OCI-LY1 (cell line): ENCODE measurements around the gene MYOM1.
"Not testable (repeated sequence)": the region's sequence is repeated elsewhere in the genome, so short reads cannot be mapped to it uniquely, and the experiment has no call there.

ENCODE experiments used
- H2AFZ ChIP-seq: fragments of 200-600 bp; sonication (generic), shearing (Covaris generic); 2 replicates; pipeline ENCODE4 v1.6.0; 2014; ENCODE audit warnings: antibody characterized with exemption, mild to moderate bottlenecking, low read length
- H3F3A ChIP-seq: fragments of 200-600 bp; sonication (generic), shearing (Covaris generic); 2 replicates; pipeline ENCODE4 v1.6.0; 2014; ENCODE audit warnings: mild to moderate bottlenecking, antibody characterized with exemption, low read length, moderate library complexity; ENCODE audit not compliant: insufficient read depth
- H3K27ac ChIP-seq: fragments of 200-600 bp; sonication (generic); 2 replicates; pipeline ENCODE4 v1.5.1; 2014; ENCODE audit warnings: low read length, mixed run types, mild to moderate bottlenecking, low read depth; ENCODE audit not compliant: poor library complexity, severe bottlenecking
- H3K27me3 ChIP-seq: fragments of 200-600 bp; sonication (generic); 2 replicates; pipeline ENCODE4 v1.6.0; 2014; ENCODE audit warnings: antibody characterized with exemption, mild to moderate bottlenecking, low read length, moderate library complexity; ENCODE audit not compliant: insufficient read depth
- H3K36me3 ChIP-seq: fragments of 200-600 bp; sonication (generic); 2 replicates; pipeline ENCODE4 v1.6.1; 2014; ENCODE audit warnings: mild to moderate bottlenecking, antibody characterized with exemption, low read length, moderate library complexity, mixed read lengths; ENCODE audit not compliant: insufficient read depth
- H3K4me1 ChIP-seq: fragments of 200-600 bp; sonication (generic); 2 replicates; pipeline ENCODE4 v1.5.1; 2014; ENCODE audit warnings: mild to moderate bottlenecking, low read length, moderate library complexity; ENCODE audit not compliant: insufficient read depth, severe bottlenecking
- H3K4me2 ChIP-seq: fragments of 200-600 bp; sonication (generic), shearing (Covaris generic); 2 replicates; pipeline ENCODE4 v1.6.1; 2014; ENCODE audit warnings: low read length
- H3K4me3 ChIP-seq: fragments of 200-600 bp; sonication (generic); 2 replicates; pipeline ENCODE4 v1.5.1; 2014; ENCODE audit warnings: low read length, low read depth, mild to moderate bottlenecking, mixed read lengths; ENCODE audit not compliant: poor library complexity, severe bottlenecking
- H3K79me2 ChIP-seq: fragments of 200-600 bp; shearing (Covaris generic); 2 replicates; pipeline ENCODE4 v1.6.1; 2016; ENCODE audit warnings: mixed run types, low read length, mixed read lengths; ENCODE audit not compliant: insufficient read depth
- H3K9ac ChIP-seq: fragments of 200-600 bp; sonication (generic), shearing (Covaris generic); 2 replicates; pipeline ENCODE4 v1.6.1; 2014; ENCODE audit warnings: mild to moderate bottlenecking, low read length, mixed read lengths
- H3K9me2 ChIP-seq: fragments of 200-600 bp; sonication (generic), shearing (Covaris generic); 2 replicates; pipeline ENCODE4 v1.6.1; 2014; ENCODE audit warnings: low read depth, mild to moderate bottlenecking, low read length, mixed read lengths
- H3K9me3 ChIP-seq: fragments of 200-600 bp; shearing (Covaris generic); 2 replicates; pipeline ENCODE4 v1.6.1; 2014; ENCODE audit warnings: low read length, mixed read lengths
- H4K20me1 ChIP-seq: fragments of 200-600 bp; sonication (generic), shearing (Covaris generic); 2 replicates; pipeline ENCODE4 v1.6.0; 2016; ENCODE audit warnings: mild to moderate bottlenecking, low read length; ENCODE audit not compliant: insufficient read depth
- EZH2 ChIP-seq: fragments of 200-600 bp; sonication (generic), shearing (Covaris generic); IDR thresholded peaks from 2 replicates; pipeline ENCODE4 v1.8.0; 2017; ENCODE audit warnings: borderline replicate concordance, mixed run types, mild to moderate bottlenecking, antibody characterized with exemption, low read length, moderate library complexity, mixed read lengths
- TF ChIP-seq, protein P1 (sequence below): fragments of 200-600 bp; sonication (generic), shearing (Covaris generic); IDR thresholded peaks from 2 replicates; pipeline ENCODE4 v1.5.1; 2017; ENCODE audit warnings: mild to moderate bottlenecking, antibody characterized with exemption, low read length, moderate library complexity, mixed read lengths

MYOM1 gene

GRCh38 chr18:3075491-3075890 lies 144.3 kb downstream of the MYOM1 start:
- Histone ChIP-seq H3K36me3 (no peaks in the 10 kb centered on the region), H3K4me2 (no peak overlapping the region), H3F3A (no peaks in the 10 kb centered on the region), H2AFZ (no peak overlapping the region), H3K27ac (no peak overlapping the region), H3K27me3 (no peaks in the 10 kb centered on the region), H3K4me1 (no peaks in the 10 kb centered on the region), H4K20me1 (no peaks in the 10 kb centered on the region), H3K79me2 (no peaks in the 10 kb centered on the region), H3K9me2 (no peaks in the 10 kb centered on the region), H3K4me3 (no peak overlapping the region), H3K9ac (no peak overlapping the region), H3K9me3 (no peaks in the 10 kb centered on the region)
- no peak for TF ChIP-seq EZH2
- TF ChIP-seq, protein P1, sequence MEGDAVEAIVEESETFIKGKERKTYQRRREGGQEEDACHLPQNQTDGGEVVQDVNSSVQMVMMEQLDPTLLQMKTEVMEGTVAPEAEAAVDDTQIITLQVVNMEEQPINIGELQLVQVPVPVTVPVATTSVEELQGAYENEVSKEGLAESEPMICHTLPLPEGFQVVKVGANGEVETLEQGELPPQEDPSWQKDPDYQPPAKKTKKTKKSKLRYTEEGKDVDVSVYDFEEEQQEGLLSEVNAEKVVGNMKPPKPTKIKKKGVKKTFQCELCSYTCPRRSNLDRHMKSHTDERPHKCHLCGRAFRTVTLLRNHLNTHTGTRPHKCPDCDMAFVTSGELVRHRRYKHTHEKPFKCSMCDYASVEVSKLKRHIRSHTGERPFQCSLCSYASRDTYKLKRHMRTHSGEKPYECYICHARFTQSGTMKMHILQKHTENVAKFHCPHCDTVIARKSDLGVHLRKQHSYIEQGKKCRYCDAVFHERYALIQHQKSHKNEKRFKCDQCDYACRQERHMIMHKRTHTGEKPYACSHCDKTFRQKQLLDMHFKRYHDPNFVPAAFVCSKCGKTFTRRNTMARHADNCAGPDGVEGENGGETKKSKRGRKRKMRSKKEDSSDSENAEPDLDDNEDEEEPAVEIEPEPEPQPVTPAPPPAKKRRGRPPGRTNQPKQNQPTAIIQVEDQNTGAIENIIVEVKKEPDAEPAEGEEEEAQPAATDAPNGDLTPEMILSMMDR = no peak

GRCh38 chr18:3074087-3074486 lies 145.7 kb downstream of the MYOM1 start:
- H2AFZ ChIP-seq = no peak overlapping the region
- H4K20me1 ChIP-seq = no peaks in the 10 kb centered on the region
- no peak for TF ChIP-seq EZH2
- TF ChIP-seq, protein P1 = no peak
- H3K36me3 ChIP-seq = no peaks in the 10 kb centered on the region
- H3K4me1 ChIP-seq = no peaks in the 10 kb centered on the region
- H3K27ac ChIP-seq = no peak overlapping the region
- H3F3A ChIP-seq = no peaks in the 10 kb centered on the region
- H3K9me2 ChIP-seq = no peaks in the 10 kb centered on the region
- no peak overlapping the region for H3K4me2 ChIP-seq
- no peaks in the 10 kb centered on the region for H3K79me2 ChIP-seq
- H3K4me3 ChIP-seq = no peak overlapping the region
- no peak overlapping the region for H3K9ac ChIP-seq
- H3K27me3 ChIP-seq = no peaks in the 10 kb centered on the region
- no peaks in the 10 kb centered on the region for H3K9me3 ChIP-seq

GRCh38 chr18:3073353-3073752 lies 146.4 kb downstream of the MYOM1 start:
- not testable (repeated sequence) for H2AFZ ChIP-seq, H3K4me1 ChIP-seq, H4K20me1 ChIP-seq, H3K79me2 ChIP-seq, H3K9me3 ChIP-seq, H3K9ac ChIP-seq, H3K27me3 ChIP-seq, H3K9me2 ChIP-seq, H3K4me3 ChIP-seq, H3K36me3 ChIP-seq, H3K27ac ChIP-seq, H3F3A ChIP-seq, H3K4me2 ChIP-seq

- no peaks in the 10 kb centered on the region for H3K9me2 ChIP-seq
- no peak overlapping the region for H3K9ac ChIP-seq
- H3K79me2 ChIP-seq = no peaks in the 10 kb centered on the region
- no peaks in the 10 kb centered on the region for H4K20me1 ChIP-seq
- no peak overlapping the region for H3K4me2 ChIP-seq
- no peaks in the 10 kb centered on the region for H3K27me3 ChIP-seq
- no peaks in the 10 kb centered on the region for H3K36me3 ChIP-seq
- no peak overlapping the region for H3K27ac ChIP-seq
- no peak overlapping the region for H2AFZ ChIP-seq
- TF ChIP-seq, protein P1 = no peak
- TF ChIP-seq EZH2 = no peak
- peaks cover 6% of the 10 kb centered on the region for H3K4me1 ChIP-seq
- H3K9me3 ChIP-seq = no peaks in the 10 kb centered on the region
- no peak overlapping the region for H3K4me3 ChIP-seq
- H3F3A ChIP-seq = no peaks in the 10 kb centered on the region
These were observed 148.1 kb downstream of the MYOM1 start for GRCh38 chr18:3071676-3072075.
